Body of pancreas (tissue), 4 donors: Measurements from ENCODE around the gene STAG2. TPM values are rescaled to one million over a fixed set of nuclear protein-coding genes. Genes with fewer than 3 reads are reported as not detected.

Experiments
- ATAC-seq: fragments of 150-250 bp; one replicate; pipeline ENCODE4 v1.9.1; 2016
- DNase-seq, 4 donors: peaks; one replicate each; pipeline ENCODE4 v3.0.0-alpha.2; 2019
- H3K27ac ChIP-seq, 4 donors: fragments of 200-600 bp; sonication (generic); 1 replicate in 3 of 4; 2 replicates in 1 of 4; pipeline versions ENCODE4 v1.5.1 to v1.6.1; 2016 to 2019; ENCODE audit warnings: mild to moderate bottlenecking in 1 of 4, mixed read lengths in 1 of 4, moderate library complexity in 1 of 4
- H3K27me3 ChIP-seq, 2 donors: fragments of 200-600 bp; sonication (generic); one replicate each; pipeline ENCODE4 v1.6.0; 2016; ENCODE audit warnings: mild to moderate bottlenecking in 1 of 2
- H3K36me3 ChIP-seq, 2 donors: fragments of 200-600 bp; sonication (generic); replicated peaks in 1 of 2; 2 replicates each; pipeline ENCODE4 v1.5.1; 2016; ENCODE audit warnings: low read depth in 2 of 2; ENCODE audit not compliant: insufficient read depth in 1 of 2
- H3K4me1 ChIP-seq: fragments of 200-600 bp; sonication (generic); one replicate; pipeline ENCODE4 v1.6.0; 2016
- H3K4me3 ChIP-seq, 2 donors: fragments of 200-600 bp; sonication (generic); 1 replicate in 1 of 2; 2 replicates in 1 of 2; pipeline ENCODE4 v1.5.1; 2016 to 2019
- H3K9me3 ChIP-seq, 3 donors: fragments of 200-600 bp; sonication (generic); 1 replicate in 2 of 3; 2 replicates in 1 of 3; pipeline ENCODE4 v1.5.1; 2016
- CTCF ChIP-seq, 7 experiments: fragments of 450-650 bp in 4 of 7; fragments of 200-600 bp in 3 of 7; sonication (generic) in 3 of 7; IDR thresholded peaks; one replicate each; pipeline ENCODE4 v1.5.1; 2016 to 2019; ENCODE audit warnings: antibody characterized with exemption in 7 of 7
- POLR2A ChIP-seq, 3 donors: fragments of 450-650 bp; IDR thresholded peaks; one replicate each; pipeline ENCODE4 v1.6.1; 2016; ENCODE audit warnings: antibody characterized with exemption in 3 of 3, mild to moderate bottlenecking in 2 of 3
- WGBS, 2 donors: methylation state at CpG; one replicate each; pipeline ENCODE4 v1.1.5; 2017; 5-methylcytosine and 5-hydroxymethylcytosine counted together
- intact Hi-C: fragments of 100-400 bp; cut with DNase I; formaldehyde crosslinking; loops from one replicate; pipeline ENCODE4 v1.15.1; 2023
- total RNA-seq, 2 donors: library from RNA; depleted of rRNA; stranded (reverse); fragments of >200 nt; gene quantifications; one replicate each; pipeline ENCODE4 v1.1.0, GENCODE V29; 2016

STAG2 gene
- 10 to 100 TPM; 26.4 to 39.2 TPM for total RNA-seq

DNA sequence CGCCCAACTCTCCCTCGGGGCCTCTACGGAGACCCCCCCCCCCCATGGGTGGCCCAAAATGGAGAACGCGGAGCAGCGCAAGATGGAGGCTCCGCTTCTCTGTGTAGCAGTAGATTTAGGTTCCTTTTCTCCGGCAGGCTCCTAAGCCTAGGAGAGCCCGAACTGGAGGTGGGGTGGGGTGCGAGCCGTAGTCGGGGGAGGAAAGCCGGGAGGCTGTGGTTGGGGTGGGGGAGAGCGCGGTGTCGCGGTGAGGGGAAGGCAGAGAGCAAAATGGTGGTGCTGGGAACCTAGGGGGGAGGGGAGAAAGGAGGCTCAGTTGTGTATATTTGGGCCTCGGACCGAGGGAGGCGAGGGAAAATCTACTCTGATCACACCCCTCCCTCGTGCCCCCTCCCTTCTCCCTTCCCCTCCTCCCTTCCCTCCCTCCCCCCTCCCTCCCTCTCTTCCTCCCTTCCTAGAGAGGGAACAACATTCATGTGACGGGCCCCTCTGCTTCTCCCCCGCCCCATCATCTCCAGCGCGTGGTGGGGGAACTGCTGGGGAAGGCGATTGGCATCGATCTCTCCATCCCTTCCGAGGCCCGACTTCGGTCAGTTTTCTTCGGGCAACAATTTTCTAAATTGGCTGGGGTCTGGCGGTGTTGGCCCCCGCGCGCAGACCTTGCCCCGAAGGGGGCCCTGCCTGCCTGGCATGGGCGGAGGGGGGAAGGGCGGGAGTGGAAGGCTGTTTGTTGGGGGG lies at the start of gene STAG2:
STAG2 (plus strand) TSS at position 439 of the 738 bp plus-strand sequence. CDS start 60,922 bp downstream, outside the sequence.
- WGBS, 2 donors: 0% methylated on average over 2 to 14 of the region's 38 CpGs
- no peak for TF ChIP-seq CTCF (IDR thresholded peaks at IDR 0.05)
- TF ChIP-seq POLR2A (IDR thresholded peaks at IDR 0.05): peak in 2 of 3 donors; percentile 33 to 54
- H3K4me1 ChIP-seq: peaks cover 5% of the 10 kb centered on the region
- H3K4me3 ChIP-seq: peak within 1 kb of the TSS; percentile 45 to 58
- no peaks in the 10 kb centered on the region for H3K27me3 ChIP-seq
- peak within 1 kb of the TSS; percentile 95 to 98 (median 98) for H3K27ac ChIP-seq
- peak; percentile 57 for ATAC-seq
- intact Hi-C loops: no loop called here
- no peaks in the 10 kb centered on the region for H3K9me3 ChIP-seq
- peak; percentile 70 to 87 (median 78) for DNase-seq
- no peaks in the 10 kb centered on the region for H3K36me3 ChIP-seq

GRCh38 chrX:123917069-123917468 lies 44.4 kb upstream of the STAG2 start:
- H3K4me3 ChIP-seq: no peak overlapping the region
- ATAC-seq: no peak
- intact Hi-C loops: no loop called here
- TF ChIP-seq POLR2A (IDR thresholded peaks at IDR 0.05) (no peak), CTCF (IDR thresholded peaks at IDR 0.05) (no peak)
- peaks cover 0 to 8% of the 10 kb centered on the region in 2 donors for H3K27me3 ChIP-seq
- H3K27ac ChIP-seq: peak overlapping the region in 2 of 4 donors; percentile 67 to 82
- no peak for DNase-seq
- H3K36me3 ChIP-seq: no peaks in the 10 kb centered on the region
- H3K4me1 ChIP-seq: peaks cover 17% of the 10 kb centered on the region
- H3K9me3 ChIP-seq: no peaks in the 10 kb centered on the region

DNA sequence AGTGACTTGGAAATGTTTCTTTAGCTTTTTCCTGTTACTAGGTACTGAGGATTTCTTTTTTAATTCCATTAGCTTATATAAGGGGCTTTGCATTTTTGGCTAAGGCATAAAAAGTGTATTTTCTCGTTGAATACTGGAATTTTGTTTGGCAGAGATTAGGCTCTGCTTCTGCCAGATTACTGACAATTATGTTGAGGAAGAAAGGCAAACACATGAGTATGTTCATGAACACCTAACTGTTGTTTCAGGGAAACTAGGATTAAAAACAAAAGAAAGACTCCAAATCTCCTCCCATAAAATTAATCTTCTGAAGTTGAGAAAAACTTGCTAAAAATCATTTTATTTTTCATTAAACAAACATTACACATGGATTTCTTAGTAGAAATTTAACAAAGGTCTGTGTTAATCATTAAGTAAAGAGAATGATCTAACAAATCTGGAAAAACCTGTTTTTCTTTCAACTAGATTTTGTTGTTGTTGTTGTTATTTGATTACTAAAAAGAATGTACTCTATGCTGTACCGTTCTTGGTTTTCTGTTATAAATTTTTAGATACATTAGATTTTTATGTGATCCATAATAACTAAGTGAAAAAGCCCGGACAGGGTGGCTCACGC lies 43.3 kb upstream of the STAG2 start:
- Histone ChIP-seq H3K36me3 (no peaks in the 10 kb centered on the region), H3K27ac (peak overlapping the region in 3 of 4 donors; percentile 28 to 82 (median 67)), H3K4me1 (peaks cover 17% of the 10 kb centered on the region), H3K4me3 (no peak overlapping the region), H3K27me3 (peaks cover 0 to 8% of the 10 kb centered on the region in 2 donors), H3K9me3 (no peaks in the 10 kb centered on the region)
- 17 to 23% methylated on average over 4 of the region's 4 CpGs for WGBS, 2 donors
- intact Hi-C loops: no loop called here
- TF ChIP-seq CTCF (IDR thresholded peaks at IDR 0.05): no peak
- no peak for TF ChIP-seq POLR2A (IDR thresholded peaks at IDR 0.05)
- ATAC-seq: peak; percentile 86
- DNase-seq: no peak

DNA sequence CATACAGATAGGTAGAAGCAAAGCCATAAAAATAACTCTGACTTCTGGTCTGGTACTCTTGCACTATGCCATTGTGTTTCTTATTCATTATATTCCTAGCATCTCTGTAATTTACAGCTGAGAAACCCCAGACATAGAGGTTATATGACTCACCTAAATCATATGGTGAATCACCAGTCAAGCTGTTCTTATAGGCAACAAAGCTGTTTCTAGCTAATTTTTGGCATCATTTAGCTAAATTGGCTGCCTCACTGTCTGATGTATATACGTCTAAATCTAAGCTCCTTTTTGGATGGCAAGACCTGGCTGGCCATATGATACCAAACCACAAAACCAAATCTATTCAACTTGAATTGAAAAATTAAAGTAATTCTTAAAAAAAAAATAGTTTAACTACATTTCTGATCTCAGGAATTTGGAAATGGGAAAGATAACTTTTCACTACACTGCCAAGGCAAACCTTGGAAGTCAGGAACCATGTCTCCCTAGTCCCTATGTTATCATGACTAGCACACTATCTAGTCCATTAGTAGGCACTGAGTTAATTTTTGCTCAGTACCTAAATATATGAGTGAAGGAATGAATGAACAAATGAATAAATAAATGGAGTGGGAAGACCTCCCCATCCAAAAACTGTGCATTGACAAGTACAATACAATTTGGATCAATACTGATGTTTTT lies 41.3 kb upstream of the STAG2 start:
- ATAC-seq: no peak

DNA sequence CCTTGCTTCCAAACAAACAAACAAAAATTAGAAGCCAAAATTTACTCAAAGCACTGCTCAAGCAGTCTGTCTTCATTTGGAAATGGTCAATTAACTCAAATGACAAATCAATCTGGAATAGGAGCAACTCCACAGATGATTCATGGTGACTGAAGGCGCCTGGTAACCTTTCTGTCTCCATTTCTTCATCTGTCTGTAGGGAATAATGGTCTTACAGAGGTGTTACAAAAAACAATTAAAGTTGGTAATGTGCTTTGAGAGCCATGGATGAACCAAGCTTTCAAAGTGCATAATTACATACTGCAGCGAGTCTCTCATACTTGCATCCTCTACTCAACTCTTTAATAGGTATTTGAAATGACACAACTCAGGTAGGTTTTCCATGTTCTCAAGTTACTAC lies 38.3 kb upstream of the STAG2 start:
- TF ChIP-seq CTCF (IDR thresholded peaks at IDR 0.05): no peak
- intact Hi-C loops: no loop called here
- 95 to 100% methylated on average over 2 of the region's 2 CpGs for WGBS, 2 donors
- no peaks in the 10 kb centered on the region for H3K36me3 ChIP-seq
- H3K27ac ChIP-seq: no peak overlapping the region
- DNase-seq (no peak), ATAC-seq (no peak)
- H3K27me3 ChIP-seq: peaks cover 0 to 2% of the 10 kb centered on the region in 2 donors
- no peak overlapping the region for H3K4me3 ChIP-seq
- no peaks in the 10 kb centered on the region for H3K4me1 ChIP-seq
- H3K9me3 ChIP-seq: no peaks in the 10 kb centered on the region

More for the DNA sequence above, 41.3 kb upstream of the STAG2 start:
- no peaks in the 10 kb centered on the region for H3K9me3 ChIP-seq
- no peak overlapping the region for H3K27ac ChIP-seq
- peaks cover 0 to 8% of the 10 kb centered on the region in 2 donors for H3K27me3 ChIP-seq
- peaks cover 12% of the 10 kb centered on the region for H3K4me1 ChIP-seq
- no peaks in the 10 kb centered on the region for H3K36me3 ChIP-seq
- TF ChIP-seq POLR2A (IDR thresholded peaks at IDR 0.05): no peak
- WGBS, 2 donors: 55 to 79% methylated on average over 1 of the region's 1 CpG
- no peak overlapping the region for H3K4me3 ChIP-seq
- DNase-seq: no peak
- intact Hi-C loops: no loop called here
